OCI-LY7 (cell line): ENCODE data around the gene KRTAP12-2.

ENCODE experiments used
- CTCF ChIP-seq: fragments of 200-600 bp; sonication (generic); conservative IDR thresholded peaks from 2 replicates; pipeline ENCODE4 v1.5.1; 2014; ENCODE audit warnings: mild to moderate bottlenecking, antibody characterized with exemption, low read length, moderate library complexity, mixed read lengths
- EZH2phosphoT487 ChIP-seq: fragments of 200-600 bp; sonication (generic); IDR thresholded peaks from 2 replicates; pipeline ENCODE4 v1.6.1; 2018; ENCODE audit warnings: low read depth, borderline replicate concordance, mild to moderate bottlenecking, mixed run types, antibody characterized with exemption, low read length, moderate library complexity, mixed read lengths

- TF ChIP-seq CTCF: no peak
- TF ChIP-seq EZH2phosphoT487: no peak
Observed at GRCh38 chr21:44701541-44701940, 34.8 kb upstream of the KRTAP12-2 start.
